ENCODE data around the gene FRRS1L. TPM values are rescaled to one million over a fixed set of nuclear protein-coding genes. Genes with fewer than 3 reads are reported as not detected.

Gene FRRS1L
- total and polyA plus RNA-seq, 2 of the 4 experiments (the other 2 are of a cell fraction): under 0.01 to 0.05 TPM

DNA sequence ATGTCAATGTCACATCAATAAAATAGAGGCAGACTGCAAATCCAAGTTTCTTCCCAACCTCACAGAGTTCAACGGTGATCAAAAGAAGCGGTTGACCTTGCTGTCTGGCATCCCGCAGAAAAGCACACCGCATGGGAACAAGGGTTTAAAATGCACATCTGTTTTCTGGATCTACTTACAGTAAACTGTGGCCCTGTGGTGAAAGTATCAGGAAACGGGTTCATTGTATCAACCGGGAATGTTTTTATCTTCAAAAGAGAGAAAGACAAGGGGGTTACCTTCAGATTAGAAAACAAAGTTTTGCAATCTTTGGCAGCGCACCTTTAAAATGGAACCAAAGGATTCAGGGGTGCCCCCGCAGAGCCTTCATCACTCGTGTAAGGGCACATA, 15.5 kb upstream of the FRRS1L start:
- Histone ChIP-seq H2BK5ac (ENCODE audit: low read depth, low read length, poor library complexity, severe bottlenecking) (no peak overlapping the region), H4K8ac (ENCODE audit: low read depth in 2 of 2, low read length in 2 of 2) (no peak overlapping the region), H3K14ac (replicated peaks; ENCODE audit: low read depth, low read length) (no peak overlapping the region), H4K91ac (ENCODE audit: insufficient read depth, low read depth, low read length) (no peak overlapping the region), H4K5ac (ENCODE audit: low read depth, low read length) (no peak overlapping the region), H3K9me3 (ENCODE audit: control insufficient read depth, insufficient read depth, low read length) (no peaks in the 10 kb centered on the region), H3K4ac (ENCODE audit: low read depth, low read length) (no peak overlapping the region), H3K4me2 (ENCODE audit: low read depth, low read length) (no peak overlapping the region), H2BK20ac (ENCODE audit: low read depth, low read length) (no peak overlapping the region), H3K79me1 (ENCODE audit: low read depth in 1 of 2, low read length in 2 of 2) (no peaks in the 10 kb centered on the region), H3K9me1 (ENCODE audit: insufficient read depth, low read length) (peaks cover 3% of the 10 kb centered on the region; the same call in 1 of the 2 replicates), H3K23ac (ENCODE audit: low read depth, low read length) (no peak overlapping the region), H3K56ac (ENCODE audit: extremely low read depth, insufficient read depth, low read length) (no peak overlapping the region), H2BK120ac (ENCODE audit: low read depth, low read length) (no peak overlapping the region), H2BK15ac (ENCODE audit: low read depth, low read length) (no peak overlapping the region), H3K27me3 (ENCODE audit: control insufficient read depth, insufficient read depth, low read length) (peaks cover 16% of the 10 kb centered on the region), H2AK5ac (ENCODE audit: low read depth, low read length) (no peak overlapping the region), H3K27ac (ENCODE audit: insufficient read depth, low read length) (no peak overlapping the region), H3K4me1 (ENCODE audit: control insufficient read depth, insufficient read depth, low read length) (no peaks in the 10 kb centered on the region), H2AK9ac (replicated peaks; ENCODE audit: low read depth, low read length, poor library complexity) (no peak overlapping the region), H3K4me3 (ENCODE audit: insufficient read depth, low read depth, low read length) (no peak overlapping the region), H3K36me3 (ENCODE audit: control insufficient read depth, insufficient read depth, low read length) (no peaks in the 10 kb centered on the region), H3K18ac (ENCODE audit: low read depth, low read length) (no peak overlapping the region), H4K20me1 (ENCODE audit: insufficient read depth, low read length) (no peaks in the 10 kb centered on the region), H2AFZ (replicated peaks; ENCODE audit: low read length, poor library complexity) (no peak overlapping the region), H3K9ac (ENCODE audit: low read depth, low read length) (no peak overlapping the region)
- no TSS peak for BruUV-seq (replicated peaks)
- POLR2A ChIA-PET (ENCODE audit: unreplicated experiment): no interaction called here
- DNase-seq (no peak), ATAC-seq (ENCODE audit: low read depth) (no peak)
- in situ Hi-C loops (cut with MboI; ENCODE audit: low sequenced_read_pairs): loop anchor here (25.0 kb wide), 1 partner anchor 130 kb away; the partner anchor contains the start of gene EPB41L4B
- dilution Hi-C loops (cut with HindIII; ENCODE audit: low sequenced_read_pairs, unreplicated experiment): no loop called here
- TF ChIP-seq CEBPB (IDR thresholded peaks at IDR 0.05; ENCODE audit: low read depth, low read length): no peak
- TF ChIP-seq, protein P1, sequence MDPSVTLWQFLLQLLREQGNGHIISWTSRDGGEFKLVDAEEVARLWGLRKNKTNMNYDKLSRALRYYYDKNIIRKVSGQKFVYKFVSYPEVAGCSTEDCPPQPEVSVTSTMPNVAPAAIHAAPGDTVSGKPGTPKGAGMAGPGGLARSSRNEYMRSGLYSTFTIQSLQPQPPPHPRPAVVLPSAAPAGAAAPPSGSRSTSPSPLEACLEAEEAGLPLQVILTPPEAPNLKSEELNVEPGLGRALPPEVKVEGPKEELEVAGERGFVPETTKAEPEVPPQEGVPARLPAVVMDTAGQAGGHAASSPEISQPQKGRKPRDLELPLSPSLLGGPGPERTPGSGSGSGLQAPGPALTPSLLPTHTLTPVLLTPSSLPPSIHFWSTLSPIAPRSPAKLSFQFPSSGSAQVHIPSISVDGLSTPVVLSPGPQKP (IDR thresholded peaks at IDR 0.05; ENCODE audit: borderline replicate concordance, low read depth, low read length): no peak
- TF ChIP-seq CHD1 (IDR thresholded peaks at IDR 0.05; ENCODE audit: low read depth, low read length): no peak
- TF ChIP-seq RCOR1 (IDR thresholded peaks at IDR 0.05; ENCODE audit: insufficient replicate concordance, low read length): no peak
- no peak for TF ChIP-seq MAFK (IDR thresholded peaks at IDR 0.05; ENCODE audit: low read depth, low read length)
- TF ChIP-seq NFE2L2 (IDR thresholded peaks at IDR 0.05; ENCODE audit: low read depth, low read length): no peak
- TF ChIP-seq SMC3 (IDR thresholded peaks at IDR 0.05; ENCODE audit: low read depth, low read length): no peak
- CTCF ChIA-PET: interaction anchor here (0.7 to 1.6 kb wide), 5 partner anchors 9 to 143 kb away, joined by 3 to 7 read pairs (median 3); no protein-coding TSS in a partner anchor
- intact Hi-C loops (cut with micrococcal nuclease): loop anchor here (2.0 to 5.0 kb wide), 2 partner anchors 138 to 220 kb away; partner anchors contain the start of gene EPB41L4B
- WGBS, 2 experiments (ENCODE audit: extremely low coverage in 2 of 2, insufficient read length in 1 of 2): 73% methylated on average over 7 of the region's 9 CpGs; no CpG with 5 or more reads in 1 of the 2 experiments

Measured in IMR-90 (cell line).